Left lung (tissue), 10 donors: Measurements from ENCODE around the gene ZNF91. TPM values are rescaled to one million over a fixed set of nuclear protein-coding genes. Genes with fewer than 3 reads are reported as not detected.

Experiments
- ATAC-seq: fragments of 200-7000 bp; cut with Tn5 transposase; one replicate; pipeline ENCODE4 v1.9.1; 2020; ENCODE audit warnings: moderate library complexity
- DNase-seq, 4 donors: peaks; one replicate each; pipeline ENCODE4 v3.0.0-alpha.2; 2013 to 2020
- H3K27ac ChIP-seq, 2 donors: fragments of 200-600 bp; sonication (generic) in 1 of 2; one replicate each; pipeline versions ENCODE4 v1.5.0 to v1.8.0; 2020 to 2021
- H3K27me3 ChIP-seq, 2 donors: fragments of 200-600 bp; sonication (generic) in 1 of 2; one replicate each; pipeline versions ENCODE4 v1.5.0 to v1.8.0; 2020 to 2021
- H3K36me3 ChIP-seq, 2 donors: fragments of 200-600 bp; sonication (generic) in 1 of 2; one replicate each; pipeline versions ENCODE4 v1.5.0 to v1.8.0; 2020 to 2021
- H3K4me1 ChIP-seq, 2 donors: fragments of 200-600 bp; one replicate each; pipeline ENCODE4 v1.8.0; 2021
- H3K4me3 ChIP-seq, 2 donors: fragments of 200-600 bp; sonication (generic) in 1 of 2; one replicate each; pipeline versions ENCODE4 v1.5.0 to v1.8.0; 2020 to 2021; ENCODE audit warnings: mild to moderate bottlenecking in 1 of 2
- H3K9me3 ChIP-seq, 2 donors: fragments of 200-600 bp; sonication (generic) in 1 of 2; one replicate each; pipeline versions ENCODE4 v1.5.0 to v1.8.0; 2020 to 2021
- CTCF ChIP-seq, 2 donors: fragments of 200-600 bp; sonication (generic) in 1 of 2; IDR thresholded peaks; one replicate each; pipeline versions ENCODE4 v1.5.0 to v1.8.0; 2021; ENCODE audit warnings: antibody characterized with exemption in 2 of 2
- intact Hi-C, 2 donors: fragments of 100-400 bp; cut with DNase I; formaldehyde crosslinking; loops; one replicate each; pipeline versions ENCODE4 v1.11.2 to v1.14.2; 2022
- polyA plus RNA-seq, 6 donors: library from polyadenylated mRNA; unstranded; fragments of 120-200 nt; gene quantifications; one replicate each; pipeline ENCODE4 v1.2.1, GENCODE V29; 2013; ENCODE audit not compliant: insufficient read length in 6 of 6
- total RNA-seq, 2 donors: library from RNA; stranded (reverse); fragmentation: NEBNext Ultra II Directional; extraction: Animal tissue kit (Norgen Biotek cat#: 25700); gene quantifications; one replicate each; pipeline ENCODE4 v1.2.1, GENCODE V29; 2021
- donor health status: DM: no; HTN: yes; CAD: no.
- donor health status: DM: no; HTN: no; CAD: no.

ZNF91 gene
- total and polyA plus RNA-seq, 8 donors = 36.8 to 72.1 (median 60.1) TPM

- ATAC-seq (no peak), DNase-seq (no peak)
- no peak overlapping the region for H3K27ac ChIP-seq
- H3K4me1 ChIP-seq = no peaks in the 10 kb centered on the region
- TF ChIP-seq CTCF (IDR thresholded peaks at IDR 0.05) = no peak
- H3K9me3 ChIP-seq = peaks cover 32 to 99% of the 10 kb centered on the region in 2 donors
- intact Hi-C loops = no loop called here
- no peak overlapping the region for H3K4me3 ChIP-seq
- H3K27me3 ChIP-seq = no peaks in the 10 kb centered on the region
- peaks cover 0 to 93% of the 10 kb centered on the region in 2 donors for H3K36me3 ChIP-seq
These were observed 43.5 kb downstream of the ZNF91 start for GRCh38 chr19:23351806-23352205.

GRCh38 chr19:23346696-23347095 lies 48.6 kb downstream of the ZNF91 start:
- H3K27ac ChIP-seq = no peak overlapping the region
- H3K4me3 ChIP-seq = no peak overlapping the region
- ATAC-seq (no peak), DNase-seq (no peak)
- intact Hi-C loops = no loop called here
- no peaks in the 10 kb centered on the region for H3K27me3 ChIP-seq
- TF ChIP-seq CTCF (IDR thresholded peaks at IDR 0.05) = no peak
- H3K4me1 ChIP-seq = no peaks in the 10 kb centered on the region
- peaks cover 14 to 99% of the 10 kb centered on the region in 2 donors for H3K9me3 ChIP-seq
- peaks cover 0 to 91% of the 10 kb centered on the region in 2 donors for H3K36me3 ChIP-seq

- ATAC-seq (no peak), DNase-seq (no peak)
- H3K4me1 ChIP-seq = no peaks in the 10 kb centered on the region
- TF ChIP-seq CTCF (IDR thresholded peaks at IDR 0.05) = no peak
- no peak overlapping the region for H3K4me3 ChIP-seq
- peaks cover 14 to 99% of the 10 kb centered on the region in 2 donors for H3K9me3 ChIP-seq
- H3K27ac ChIP-seq = no peak overlapping the region
- H3K27me3 ChIP-seq = no peaks in the 10 kb centered on the region
- H3K36me3 ChIP-seq = peaks cover 0 to 90% of the 10 kb centered on the region in 2 donors
- intact Hi-C loops = no loop called here
These were observed 49.4 kb downstream of the ZNF91 start for GRCh38 chr19:23345838-23346237.

- H3K4me1 ChIP-seq = no peaks in the 10 kb centered on the region
- peaks cover 0 to 89% of the 10 kb centered on the region in 2 donors for H3K36me3 ChIP-seq
- intact Hi-C loops = no loop called here
- peaks cover 9 to 99% of the 10 kb centered on the region in 2 donors for H3K9me3 ChIP-seq
- no peak for TF ChIP-seq CTCF (IDR thresholded peaks at IDR 0.05)
- no peak overlapping the region for H3K27ac ChIP-seq
- no peak for ATAC-seq
- no peak for DNase-seq
- no peak overlapping the region for H3K4me3 ChIP-seq
- H3K27me3 ChIP-seq = no peaks in the 10 kb centered on the region
These were observed 51.7 kb downstream of the ZNF91 start for GRCh38 chr19:23343434-23344010.

GRCh38 chr19:23328211-23328610 lies 67.1 kb downstream of the ZNF91 start:
- TF ChIP-seq CTCF (IDR thresholded peaks at IDR 0.05) = no peak
- DNase-seq (no peak), ATAC-seq (no peak)
- intact Hi-C loops = no loop called here
- H3K4me3 ChIP-seq = no peak overlapping the region
- H3K36me3 ChIP-seq = peaks cover 0 to 28% of the 10 kb centered on the region in 2 donors
- no peaks in the 10 kb centered on the region for H3K27me3 ChIP-seq
- H3K27ac ChIP-seq = no peak overlapping the region
- H3K9me3 ChIP-seq = peaks cover 0 to 97% of the 10 kb centered on the region in 2 donors
- no peaks in the 10 kb centered on the region for H3K4me1 ChIP-seq
